BJ (cell line): Measurements from ENCODE around the gene PHACTR1. TPM values are rescaled to one million over a fixed set of nuclear protein-coding genes. Genes with fewer than 3 reads are reported as not detected.

Experiments
- CTCF ChIA-PET: fragments of 350-600 bp; formaldehyde crosslinking; extraction: SDS; loops from one replicate; lab custom pipeline; 2021; ENCODE audit warnings: antibody characterized with exemption, inconsistent platforms; lab: Yijun Ruan, JAX
- POLR2A ChIA-PET: fragments of 300-600 bp; sonication (Branson Sonifier 250); formaldehyde crosslinking; extraction: SDS; loops from one replicate; lab custom pipeline; 2021; ENCODE audit warnings: antibody characterized with exemption; lab: Charles Lee
- DNase-seq: peaks from one replicate; pipeline ENCODE4 v3.0.0-alpha.2; 2011; ENCODE audit warnings: low read depth
- H3K27me3 ChIP-seq: 2 replicates; pipeline ENCODE4 v1.6.0; 2011; ENCODE audit warnings: low read length; ENCODE audit not compliant: control insufficient read depth, insufficient read depth
- H3K36me3 ChIP-seq: 2 replicates; pipeline ENCODE4 v1.5.1; 2011; ENCODE audit warnings: low read length; ENCODE audit not compliant: control insufficient read depth, insufficient read depth
- H3K4me3 ChIP-seq: 2 replicates; pipeline ENCODE4 v1.5.1; 2011; ENCODE audit warnings: low read depth, mild to moderate bottlenecking, control low read depth, low read length
- polyA plus RNA-seq: library from polyadenylated mRNA; depleted of rRNA; stranded (reverse); fragments of >200 nt; gene quantifications from 2 replicates; pipeline ENCODE4 v1.2.3, GENCODE V29; 2011
- TF ChIP-seq, protein P1 (sequence below): IDR thresholded peaks from 2 replicates; pipeline ENCODE4 v1.5.1; 2011; ENCODE audit warnings: low read depth, mild to moderate bottlenecking, control low read depth, inconsistent platforms, low read length, moderate library complexity; ENCODE audit not compliant: insufficient read depth

The PHACTR1 gene
- polyA plus RNA-seq, 1 experiment: 0.40 TPM

DNA sequence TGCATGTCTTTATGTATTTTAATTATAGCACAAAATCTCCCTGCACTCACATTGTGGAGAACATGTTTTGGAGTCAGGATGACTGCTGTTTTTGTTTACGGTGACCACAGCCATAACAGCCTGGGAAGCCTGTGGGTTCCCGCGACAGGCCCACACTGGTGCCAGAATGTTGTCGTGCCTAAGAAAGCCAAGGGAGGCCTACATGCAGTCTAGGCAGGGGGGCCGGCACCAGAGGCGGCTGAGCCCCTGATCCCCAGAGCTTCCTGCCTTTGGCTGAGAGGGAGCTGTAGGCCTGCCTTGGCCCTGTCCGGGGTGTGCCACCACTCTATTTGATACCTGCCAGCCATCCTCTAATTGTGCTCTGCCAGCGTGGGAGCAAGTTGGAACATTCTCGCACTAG lies 565.1 kb downstream of the PHACTR1 start:
- Histone ChIP-seq H3K27me3 (no peaks in the 10 kb centered on the region), H3K36me3 (no peaks in the 10 kb centered on the region), H3K4me3 (no peak overlapping the region)
- no peak for DNase-seq
- POLR2A ChIA-PET: no interaction called here
- TF ChIP-seq, protein P1, sequence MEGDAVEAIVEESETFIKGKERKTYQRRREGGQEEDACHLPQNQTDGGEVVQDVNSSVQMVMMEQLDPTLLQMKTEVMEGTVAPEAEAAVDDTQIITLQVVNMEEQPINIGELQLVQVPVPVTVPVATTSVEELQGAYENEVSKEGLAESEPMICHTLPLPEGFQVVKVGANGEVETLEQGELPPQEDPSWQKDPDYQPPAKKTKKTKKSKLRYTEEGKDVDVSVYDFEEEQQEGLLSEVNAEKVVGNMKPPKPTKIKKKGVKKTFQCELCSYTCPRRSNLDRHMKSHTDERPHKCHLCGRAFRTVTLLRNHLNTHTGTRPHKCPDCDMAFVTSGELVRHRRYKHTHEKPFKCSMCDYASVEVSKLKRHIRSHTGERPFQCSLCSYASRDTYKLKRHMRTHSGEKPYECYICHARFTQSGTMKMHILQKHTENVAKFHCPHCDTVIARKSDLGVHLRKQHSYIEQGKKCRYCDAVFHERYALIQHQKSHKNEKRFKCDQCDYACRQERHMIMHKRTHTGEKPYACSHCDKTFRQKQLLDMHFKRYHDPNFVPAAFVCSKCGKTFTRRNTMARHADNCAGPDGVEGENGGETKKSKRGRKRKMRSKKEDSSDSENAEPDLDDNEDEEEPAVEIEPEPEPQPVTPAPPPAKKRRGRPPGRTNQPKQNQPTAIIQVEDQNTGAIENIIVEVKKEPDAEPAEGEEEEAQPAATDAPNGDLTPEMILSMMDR: no peak
- CTCF ChIA-PET: interaction anchor here (1.1 kb wide), 1 partner anchor 11 kb away, joined by 3 read pairs; no protein-coding TSS in a partner anchor

DNA sequence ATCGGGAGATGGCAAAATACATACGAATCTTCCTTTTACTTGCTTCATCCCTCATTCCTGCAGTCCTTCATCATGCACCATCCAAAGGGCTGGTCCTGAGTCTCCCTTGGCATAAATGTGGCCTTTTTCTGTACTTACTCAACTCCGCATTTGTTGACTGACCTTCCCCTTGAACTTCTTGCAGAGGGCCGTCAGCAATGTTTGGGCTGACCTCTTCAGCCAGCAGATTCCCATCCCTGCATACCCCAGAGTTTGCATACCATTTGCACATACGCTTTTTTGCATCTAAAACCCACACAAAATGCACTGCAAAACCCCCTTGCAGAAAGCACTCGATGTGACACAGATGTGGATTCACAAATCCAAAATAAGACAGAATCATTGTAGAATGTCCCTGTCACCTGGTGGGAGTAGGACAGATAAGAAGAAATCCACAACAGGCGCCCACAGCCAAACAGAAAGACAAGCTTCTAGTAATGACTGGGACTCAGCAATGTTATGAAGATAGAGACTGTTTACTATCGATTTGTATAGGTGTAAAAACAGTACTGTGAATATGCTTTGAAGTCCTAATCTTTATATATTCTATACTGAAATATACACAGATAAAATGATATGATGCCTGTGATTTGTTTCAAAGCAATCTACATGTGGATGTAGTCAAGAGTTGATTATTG lies 566.0 kb downstream of the PHACTR1 start:
- TF ChIP-seq, protein P1: no peak
- no peak for DNase-seq
- Histone ChIP-seq H3K4me3 (no peak overlapping the region), H3K27me3 (no peaks in the 10 kb centered on the region), H3K36me3 (no peaks in the 10 kb centered on the region)
- ChIA-PET CTCF (interaction anchor here (0.6 to 1.1 kb wide), 3 partner anchors 10 to 76 kb away, joined by 3 read pairs; no protein-coding TSS in a partner anchor), POLR2A (no interaction called here)

DNA sequence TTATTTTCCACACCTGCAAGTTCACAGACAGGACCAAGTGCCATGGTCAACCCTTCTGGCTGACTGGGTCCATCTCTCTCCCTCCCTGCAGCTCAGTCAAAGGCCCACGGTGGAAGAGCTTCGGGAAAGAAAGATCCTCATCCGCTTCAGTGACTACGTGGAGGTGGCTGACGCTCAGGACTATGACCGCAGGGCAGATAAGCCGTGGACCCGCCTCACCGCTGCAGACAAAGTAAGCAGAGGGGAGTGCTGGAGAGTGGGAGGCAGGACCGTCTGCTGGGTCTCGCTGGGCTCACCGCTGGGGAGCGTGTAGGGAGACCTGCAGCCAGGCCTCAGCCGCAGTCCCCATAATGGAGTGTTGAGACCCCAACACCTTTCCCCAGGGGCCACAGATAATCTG lies 566.8 kb downstream of the PHACTR1 start:
- Histone ChIP-seq H3K4me3 (no peak overlapping the region), H3K27me3 (no peaks in the 10 kb centered on the region), H3K36me3 (no peaks in the 10 kb centered on the region)
- no peak for DNase-seq
- ChIA-PET POLR2A (no interaction called here), CTCF (interaction anchor here (0.6 kb wide), 3 partner anchors 33 to 553 kb away, joined by 3 to 5 read pairs (median 3); no protein-coding TSS in a partner anchor)
- TF ChIP-seq, protein P1: no peak

DNA sequence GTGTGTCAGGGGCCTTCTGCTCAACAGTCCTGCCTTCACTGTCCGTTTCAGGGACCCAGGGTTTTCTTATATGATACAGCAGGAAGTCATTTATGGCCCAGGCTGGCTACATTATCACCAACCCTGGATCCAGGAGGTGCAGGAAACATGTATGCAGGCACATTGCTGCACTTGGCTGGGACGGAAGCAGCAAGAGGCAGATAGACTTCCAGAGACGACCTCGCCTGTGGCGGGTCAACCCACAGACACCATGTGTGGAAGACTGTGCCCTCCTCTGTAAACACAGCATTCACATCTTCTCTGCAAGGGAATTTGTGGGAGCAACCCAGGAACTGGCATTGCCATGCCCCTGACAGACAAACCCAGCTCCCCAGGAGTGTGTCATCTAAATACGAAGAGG lies 568.1 kb downstream of the PHACTR1 start:
- ChIA-PET POLR2A (no interaction called here), CTCF (interaction anchor here (1.0 kb wide), 1 partner anchor 14 kb away, joined by 4 read pairs; no protein-coding TSS in a partner anchor)
- Histone ChIP-seq H3K36me3 (no peaks in the 10 kb centered on the region), H3K4me3 (no peak overlapping the region), H3K27me3 (no peaks in the 10 kb centered on the region)
- no peak for DNase-seq
- TF ChIP-seq, protein P1: no peak

DNA sequence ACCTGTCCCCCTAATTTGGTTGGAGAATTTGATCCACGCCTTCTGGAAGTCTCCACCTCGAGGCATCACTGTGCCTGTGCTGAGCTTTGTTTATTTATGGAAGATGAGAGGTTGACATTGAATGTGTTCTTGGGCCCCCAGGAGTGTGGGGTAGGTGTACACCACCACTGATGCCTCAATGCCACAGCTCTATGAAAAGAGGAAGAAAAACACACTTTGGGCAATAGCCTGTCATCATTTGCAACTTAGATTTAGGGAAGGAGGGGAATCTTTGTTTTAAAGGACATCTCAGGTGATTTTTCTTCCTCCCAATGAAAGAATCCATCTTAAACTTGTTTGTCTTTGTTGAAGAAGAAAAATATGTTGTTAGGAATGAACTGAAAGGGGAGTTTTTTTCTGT lies 569.1 kb downstream of the PHACTR1 start:
- no peak for DNase-seq
- TF ChIP-seq, protein P1: no peak
- CTCF ChIA-PET: interaction anchor here (0.7 to 1.0 kb wide), 2 partner anchors 13 to 106 kb away, joined by 4 read pairs; no protein-coding TSS in a partner anchor
- POLR2A ChIA-PET: no interaction called here
- H3K36me3 ChIP-seq: no peaks in the 10 kb centered on the region
- no peaks in the 10 kb centered on the region for H3K27me3 ChIP-seq
- no peak overlapping the region for H3K4me3 ChIP-seq
